ENCODE data around the gene RNU1-3. TPM values are rescaled to one million over a fixed set of nuclear protein-coding genes. Genes with fewer than 3 reads are reported as not detected.
"Not testable (repeated sequence)": the region's sequence is repeated elsewhere in the genome, so short reads cannot be mapped to it uniquely, and the experiment has no call there.

The RNU1-3 gene
- total RNA-seq, 1 donor from 2014 or later = under 0.01 TPM

DNA sequence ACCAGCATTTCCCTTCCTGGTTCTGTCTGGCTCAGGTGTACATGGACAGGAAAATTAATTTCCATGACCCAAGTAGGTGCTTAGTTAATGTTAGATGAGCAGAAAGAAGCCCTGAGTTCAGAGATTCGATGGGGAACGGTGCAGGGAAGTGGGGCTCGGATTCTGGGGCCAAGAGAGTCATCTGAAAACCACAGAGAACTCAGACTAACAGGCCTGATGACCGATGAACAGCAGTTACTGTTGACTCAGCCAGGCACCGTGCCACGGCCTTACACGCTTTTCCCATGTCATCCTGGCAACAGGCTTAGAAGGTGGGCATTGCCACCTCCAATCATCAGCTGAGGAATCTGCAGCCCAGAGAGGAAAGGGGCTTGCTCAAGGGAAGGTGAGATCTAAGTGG is 43.4 kb downstream of the RNU1-3 start:
- DNase-seq (ENCODE audit: extremely low read depth, low read depth, low spot score) = not testable (repeated sequence)

DNA sequence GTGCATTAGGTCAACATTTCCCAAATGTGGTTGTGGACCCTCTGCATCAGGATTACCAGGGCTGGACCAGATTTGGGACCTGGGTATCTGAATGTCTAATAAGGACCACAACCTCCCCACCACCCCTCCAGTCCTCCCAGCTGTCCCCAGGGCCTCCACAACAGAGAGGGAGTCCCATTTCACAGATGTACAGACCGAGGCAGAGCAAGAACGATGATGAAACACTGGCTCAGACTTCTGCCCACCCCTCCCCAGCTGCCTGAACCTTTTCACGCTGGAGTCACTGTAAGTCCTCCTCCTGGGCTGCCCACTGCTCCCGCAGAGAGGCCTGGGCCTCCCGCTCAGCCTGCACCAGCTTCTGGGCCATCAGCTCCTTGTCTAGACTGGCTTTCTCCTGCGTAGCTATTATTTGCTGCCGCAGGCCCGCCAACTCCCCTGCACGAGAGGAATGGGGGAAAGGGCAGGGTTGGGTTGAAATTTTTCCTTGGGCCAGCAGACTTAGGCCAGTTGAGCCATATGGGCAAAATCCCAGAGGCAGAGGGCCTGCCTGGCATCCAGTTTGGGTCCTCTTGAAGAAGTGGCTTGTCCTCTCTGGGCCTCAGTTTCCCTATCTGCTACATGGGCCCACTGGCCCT is 45.0 kb downstream of the RNU1-3 start:
- DNase-seq (ENCODE audit: extremely low read depth, low read depth, low spot score) = not testable (repeated sequence)

DNA sequence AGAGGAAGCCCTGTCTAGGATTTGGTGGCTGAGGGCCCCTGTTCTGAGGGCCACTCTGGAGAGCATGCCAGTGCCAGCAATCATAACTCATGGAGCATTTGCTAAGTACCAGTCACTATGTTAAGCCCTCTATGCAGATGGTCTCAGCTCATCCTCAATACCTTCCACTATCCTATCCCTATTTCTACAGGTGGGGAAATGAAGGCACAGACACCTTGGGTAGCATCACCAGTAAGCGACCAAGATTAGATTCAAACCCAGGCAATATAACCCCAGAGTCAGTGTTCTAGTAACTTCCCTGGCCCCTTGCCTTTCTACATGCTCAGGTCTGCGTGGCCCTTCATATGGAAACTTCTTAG is 45.5 kb downstream of the RNU1-3 start:
- DNase-seq (ENCODE audit: extremely low read depth, low read depth, low spot score) = no peak

DNA sequence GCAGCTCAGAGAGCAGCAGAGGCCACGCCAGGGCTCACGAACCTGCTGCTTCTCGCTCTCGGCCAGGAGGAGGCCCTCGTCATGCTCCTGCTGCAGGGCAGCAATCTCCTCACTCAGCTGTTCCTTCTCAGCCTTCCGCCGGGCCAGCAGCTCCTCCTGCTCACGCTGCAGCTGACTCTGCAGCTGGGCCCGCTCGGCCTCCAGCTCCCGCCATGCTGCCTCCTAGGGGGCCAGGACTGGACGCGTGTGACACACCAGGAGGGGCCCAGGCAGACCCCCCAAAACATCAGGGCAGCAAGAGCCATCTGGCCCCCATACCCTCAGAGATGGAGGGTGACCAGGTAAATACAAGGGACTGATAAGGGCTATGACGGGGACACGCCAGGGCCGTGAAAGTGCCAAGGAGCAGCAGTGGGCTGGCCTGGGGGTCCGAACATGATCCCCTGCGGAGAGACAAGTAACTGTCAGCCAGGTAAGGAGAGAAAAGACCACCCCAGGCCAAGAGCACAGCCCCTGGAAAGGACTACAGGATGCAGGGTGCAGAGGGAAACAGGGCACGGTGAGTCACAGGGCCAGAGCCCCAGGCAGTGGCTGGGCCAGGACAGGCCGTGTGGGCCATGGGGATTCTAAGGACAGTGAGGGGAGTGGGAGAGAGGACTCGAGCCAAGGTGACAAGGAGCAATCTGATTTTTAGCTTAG is 46.8 kb downstream of the RNU1-3 start:
- DNase-seq (ENCODE audit: extremely low read depth, low read depth, low spot score) = not testable (repeated sequence)

DNA sequence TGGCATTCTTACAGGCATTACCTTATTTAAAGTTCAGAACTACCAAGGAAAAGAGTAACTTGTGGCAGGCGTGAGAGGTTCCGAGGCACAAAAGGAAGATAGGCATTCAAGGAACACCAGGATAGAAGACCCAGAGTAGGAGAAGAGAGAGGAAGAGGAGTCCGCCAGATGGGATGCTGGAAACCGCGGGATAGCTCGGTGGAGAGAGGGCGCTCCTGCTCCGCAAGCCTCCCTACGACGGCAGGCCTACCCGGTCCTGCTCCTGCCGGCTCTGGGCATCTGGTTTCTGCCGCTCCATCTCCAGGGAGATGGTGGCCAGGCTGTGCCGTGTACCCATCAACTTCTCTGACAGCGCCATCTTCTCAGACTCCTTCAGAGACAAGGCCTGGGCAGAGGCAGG is 48.0 kb downstream of the RNU1-3 start:
- no peak for DNase-seq (ENCODE audit: extremely low read depth, low read depth, low spot score)

DNA sequence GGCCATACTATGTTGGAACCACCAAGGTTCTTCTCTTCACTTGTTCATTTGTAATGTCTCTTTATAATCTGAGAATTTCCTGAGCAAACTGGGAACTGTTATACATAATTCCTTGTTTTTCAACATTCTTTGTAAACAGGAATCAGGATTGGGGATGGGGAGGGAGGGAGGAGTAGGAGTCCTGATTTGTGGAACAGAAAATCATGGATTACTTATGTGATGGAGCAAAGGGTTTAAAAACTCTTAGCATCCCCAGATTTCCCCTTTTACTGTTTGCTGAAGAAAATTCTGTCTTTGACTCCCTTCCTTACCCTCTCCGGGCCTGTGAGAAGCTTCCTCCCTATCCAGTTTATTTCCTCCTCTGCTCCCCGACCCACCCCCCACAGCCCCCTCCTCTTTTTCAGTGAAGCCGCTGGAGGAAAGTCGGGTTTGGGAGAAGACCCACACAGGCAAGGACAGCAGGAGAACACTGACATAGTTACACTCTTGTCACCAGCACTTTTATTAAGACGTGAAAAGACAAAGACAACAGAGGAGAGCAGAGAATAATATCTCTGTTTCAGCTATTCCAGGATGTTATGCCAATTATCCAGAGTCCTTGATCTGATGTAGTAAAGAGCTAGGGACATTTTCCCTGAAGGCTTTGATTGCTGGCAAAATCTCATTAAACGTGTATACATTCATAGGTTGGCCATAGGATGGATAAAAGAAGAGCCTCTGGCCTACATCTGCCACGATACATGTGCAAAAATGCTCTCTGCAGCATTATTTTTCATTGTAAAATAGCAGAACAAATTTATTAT is 48.8 kb downstream of the RNU1-3 start:
- no peak for DNase-seq (ENCODE audit: extremely low read depth, low read depth, low spot score)

DNA sequence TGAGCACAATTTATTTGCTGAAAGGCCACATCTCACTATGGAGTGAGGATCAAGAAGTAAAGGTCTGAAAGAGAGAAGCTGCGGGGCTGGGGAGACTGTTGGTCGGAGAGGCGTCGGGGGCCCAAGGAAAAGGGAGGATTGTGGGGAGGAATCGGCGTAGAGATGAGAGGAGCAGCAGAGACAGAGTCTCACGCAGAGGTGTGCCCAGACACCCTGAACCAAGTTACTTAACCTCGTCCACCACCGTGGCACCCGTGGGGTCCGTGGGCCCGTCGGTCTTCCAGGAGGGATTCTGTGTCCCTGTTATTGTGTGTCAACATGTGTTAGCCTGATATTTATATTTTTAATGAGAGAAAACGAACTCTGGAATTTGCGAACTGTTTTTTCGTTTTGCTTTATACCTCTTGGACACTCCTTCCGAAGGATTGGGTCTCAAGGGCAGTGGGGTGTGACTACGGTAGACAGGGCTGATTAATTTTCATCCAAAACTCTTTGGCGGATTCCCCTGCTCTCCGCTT is 49.6 kb downstream of the RNU1-3 start:
- DNase-seq (ENCODE audit: extremely low read depth, low read depth, low spot score) = no peak

Other genes with a start within 250 kb of the RNU1-3 start
- not detected in 2 replicates for gene SPATA21, start 229.5 kb downstream of the RNU1-3 start, total RNA-seq
- gene NECAP2, start 226.2 kb downstream of the RNU1-3 start, total RNA-seq = 145 and 175 TPM in 2 replicates
- under 0.01 TPM in 2 replicates for gene RNU1-1, start 152.7 kb downstream of the RNU1-3 start, total RNA-seq
- 20.3 and 24.0 TPM in 2 replicates for gene NBPF1, start 53.4 kb downstream of the RNU1-3 start, total RNA-seq
- gene RNU1-4, start 73.6 kb upstream of the RNU1-3 start, total RNA-seq = under 0.01 TPM in 2 replicates
- under 0.01 TPM in 2 replicates for gene RNU1-2, start 229.0 kb upstream of the RNU1-3 start, total RNA-seq

Data from glomerular endothelial cell (primary cell).